ENCODE data around the gene AGAP1.

DNA sequence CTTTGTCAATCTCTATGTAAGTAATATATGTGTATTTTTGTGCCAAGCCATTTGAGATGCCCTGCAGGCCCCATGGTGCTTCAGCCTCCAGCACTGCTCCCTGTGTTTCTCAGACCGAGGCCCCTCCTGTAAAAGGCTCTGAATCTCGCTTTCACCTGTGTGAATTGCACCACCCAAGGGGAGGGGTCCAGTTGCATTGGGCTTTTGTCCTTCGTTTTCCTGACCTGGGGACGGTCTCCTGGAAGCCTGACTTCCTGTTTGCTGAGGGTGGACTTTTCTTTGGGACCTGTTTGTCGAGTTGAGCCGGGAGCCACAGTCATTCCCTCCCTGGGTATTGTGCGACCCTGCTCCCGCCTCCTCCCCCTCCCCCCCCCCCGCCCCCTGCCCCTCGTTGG lies 48.9 kb downstream of the AGAP1 start:
- TF ChIP-seq POLR2A (IDR thresholded peaks at IDR 0.05; ENCODE audit: low read depth, low read length) (no peak), SPI1 (IDR thresholded peaks at IDR 0.05; ENCODE audit: low read depth, low read length) (no peak)
